Mammary epithelial cell (primary cell): ENCODE measurements around the gene PLK2.

ENCODE experiments used
- CTCF ChIP-seq, 2 donors: IDR thresholded peaks in 1 of 2; conservative IDR thresholded peaks in 1 of 2; 2 replicates each; pipeline ENCODE4 v1.5.1; 2011 to 2012; ENCODE audit warnings: inconsistent platforms in 2 of 2, low read length in 2 of 2, mild to moderate bottlenecking in 2 of 2, control low read depth in 1 of 2, low read depth in 1 of 2; ENCODE audit not compliant: insufficient read depth in 1 of 2; ENCODE audit errors: extremely low read depth in 1 of 2
- EZH2 ChIP-seq: IDR thresholded peaks from 2 replicates; pipeline ENCODE4 v1.6.1; 2012; ENCODE audit warnings: low read length, inconsistent platforms, borderline replicate concordance

GRCh38 chr5:58407042-58407719, 52.7 kb downstream of the PLK2 start:
- TF ChIP-seq CTCF (conservative IDR thresholded peaks at IDR 0.05 in 1 of 2, IDR thresholded peaks at IDR 0.05 in 1 of 2; ENCODE audit: extremely low read depth in 1 of 2, insufficient read depth in 1 of 2, low read depth in 1 of 2, low read length in 2 of 2) (no peak), EZH2 (no peak)
